ENCODE data around the gene WNT3A. TPM values are rescaled to one million over a fixed set of nuclear protein-coding genes. Genes with fewer than 3 reads are reported as not detected.

Gene WNT3A
- polyA plus RNA-seq, 3 donors, result not detected

DNA sequence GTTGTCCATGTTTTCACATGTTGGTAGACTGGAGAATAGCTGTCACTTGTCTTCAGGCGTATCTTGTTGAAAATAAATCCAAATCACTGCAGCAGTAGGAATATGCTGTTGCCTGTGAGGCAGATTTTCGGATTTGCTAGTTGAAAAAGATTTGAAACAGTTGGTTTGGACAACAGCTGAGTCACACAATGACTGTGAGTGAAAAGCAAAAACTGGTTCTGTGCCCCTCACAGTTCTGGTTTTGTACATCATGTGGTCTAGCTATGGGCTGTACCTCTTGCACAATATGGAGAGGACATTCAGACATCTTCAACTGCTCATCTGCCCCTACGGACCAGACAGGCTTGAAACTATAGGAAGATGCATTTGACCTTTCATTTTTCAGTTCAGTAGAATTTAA lies 77.5 kb downstream of the WNT3A start:
- H3K9me3 Mint-ChIP-seq, result peaks cover 0 to 2% (median 0%) of the 10 kb centered on the region in 7 donors
- H3K27ac Mint-ChIP-seq, result peak overlapping the region; percentile 96 to 99 (median 98)
- Histone ChIP-seq H3K4me2 (replicated peaks; ENCODE audit: extremely low read depth, low read length, poor library complexity, severe bottlenecking) (peak overlapping the region; percentile 86), H3K27ac (ENCODE audit: low read depth in 1 of 2, low read length in 2 of 2) (peak overlapping the region; percentile 94 to 96), H3K4me1 (ENCODE audit: control insufficient read depth in 1 of 2, insufficient read depth in 2 of 2, low read length in 2 of 2) (peaks cover 68 to 70% of the 10 kb centered on the region in 2 donors), H3K9ac (ENCODE audit: insufficient read depth, low read length, poor library complexity, severe bottlenecking) (peak overlapping the region; percentile 100), H3K9me3 (replicated peaks in 1 of 2; ENCODE audit: control insufficient read depth in 1 of 2, insufficient read depth in 1 of 2, low read length in 2 of 2) (no peaks in the 10 kb centered on the region), H3K4me3 (replicated peaks in 1 of 3; ENCODE audit: low read depth in 2 of 3, low read length in 3 of 3) (peak overlapping the region; percentile 69 to 93 (median 90)), H4K20me1 (ENCODE audit: insufficient read depth, low read length) (peaks cover 66% of the 10 kb centered on the region), H3K79me2 (ENCODE audit: insufficient read depth, low read length) (peaks cover 98% of the 10 kb centered on the region), H3K27me3 (ENCODE audit: control insufficient read depth in 2 of 2, insufficient read depth in 2 of 2, low read length in 2 of 2) (no peaks in the 10 kb centered on the region), H3K36me3 (replicated peaks in 1 of 2; ENCODE audit: control insufficient read depth in 1 of 2, insufficient read depth in 2 of 2, low read length in 2 of 2) (no peaks in the 10 kb centered on the region), H2AFZ (ENCODE audit: insufficient read depth, low read depth, low read length, poor library complexity, severe bottlenecking) (no peak overlapping the region)
- peak overlapping the region; percentile 96 to 97 for H3K4me3 Mint-ChIP-seq
- 15% methylated on average over 2 of the region's 3 CpGs for WGBS (ENCODE audit: insufficient coverage)
- H3K4me1 Mint-ChIP-seq, result peaks cover 63% of the 10 kb centered on the region
- TF ChIP-seq, protein P1, sequence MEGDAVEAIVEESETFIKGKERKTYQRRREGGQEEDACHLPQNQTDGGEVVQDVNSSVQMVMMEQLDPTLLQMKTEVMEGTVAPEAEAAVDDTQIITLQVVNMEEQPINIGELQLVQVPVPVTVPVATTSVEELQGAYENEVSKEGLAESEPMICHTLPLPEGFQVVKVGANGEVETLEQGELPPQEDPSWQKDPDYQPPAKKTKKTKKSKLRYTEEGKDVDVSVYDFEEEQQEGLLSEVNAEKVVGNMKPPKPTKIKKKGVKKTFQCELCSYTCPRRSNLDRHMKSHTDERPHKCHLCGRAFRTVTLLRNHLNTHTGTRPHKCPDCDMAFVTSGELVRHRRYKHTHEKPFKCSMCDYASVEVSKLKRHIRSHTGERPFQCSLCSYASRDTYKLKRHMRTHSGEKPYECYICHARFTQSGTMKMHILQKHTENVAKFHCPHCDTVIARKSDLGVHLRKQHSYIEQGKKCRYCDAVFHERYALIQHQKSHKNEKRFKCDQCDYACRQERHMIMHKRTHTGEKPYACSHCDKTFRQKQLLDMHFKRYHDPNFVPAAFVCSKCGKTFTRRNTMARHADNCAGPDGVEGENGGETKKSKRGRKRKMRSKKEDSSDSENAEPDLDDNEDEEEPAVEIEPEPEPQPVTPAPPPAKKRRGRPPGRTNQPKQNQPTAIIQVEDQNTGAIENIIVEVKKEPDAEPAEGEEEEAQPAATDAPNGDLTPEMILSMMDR (IDR thresholded peaks at IDR 0.05), result no peak
- peak; percentile 82 to 94 (median 93) for DNase-seq
- peaks cover 0 to 4% (median 2%) of the 10 kb centered on the region in 3 donors for H3K27me3 Mint-ChIP-seq (ENCODE audit: low read depth in 3 of 3)
- H3K36me3 Mint-ChIP-seq, result peaks cover 21 to 25% of the 10 kb centered on the region in 2 donors
- intact Hi-C loops (cut with micrococcal nuclease), result loop anchor here in 1 of 2 donors (2.0 kb wide), 1 partner anchor 82 kb away; no protein-coding TSS in a partner anchor

DNA sequence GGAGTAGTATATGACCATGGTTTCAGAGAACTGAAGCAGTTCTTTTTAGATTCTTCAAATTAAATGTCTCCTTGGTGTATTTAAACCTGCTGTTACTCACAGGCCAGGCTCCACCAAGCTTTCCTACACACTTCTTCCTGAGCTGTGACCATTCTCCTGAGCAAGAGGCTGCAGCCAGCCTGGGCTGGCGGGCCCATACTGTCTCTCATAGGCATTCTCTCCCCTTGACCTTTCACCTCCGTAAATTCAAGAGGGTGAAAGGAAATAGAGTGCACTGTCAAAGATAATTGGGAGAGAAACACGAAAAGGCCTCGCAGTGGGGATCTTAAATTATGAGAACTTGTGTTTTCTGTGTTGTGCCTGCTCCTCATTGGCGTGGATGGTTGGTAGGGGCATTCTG lies 78.0 kb downstream of the WNT3A start:
- Histone ChIP-seq H3K27ac (ENCODE audit: low read depth in 1 of 2, low read length in 2 of 2) (peak overlapping the region; percentile 67 to 94), H3K4me3 (replicated peaks in 1 of 3; ENCODE audit: low read depth in 2 of 3, low read length in 3 of 3) (peak overlapping the region; percentile 0 to 93 (median 69)), H3K36me3 (replicated peaks in 1 of 2; ENCODE audit: control insufficient read depth in 1 of 2, insufficient read depth in 2 of 2, low read length in 2 of 2) (no peaks in the 10 kb centered on the region), H3K9ac (ENCODE audit: insufficient read depth, low read length, poor library complexity, severe bottlenecking) (peak overlapping the region; percentile 4), H3K79me2 (ENCODE audit: insufficient read depth, low read length) (peaks cover 98% of the 10 kb centered on the region), H3K4me2 (replicated peaks; ENCODE audit: extremely low read depth, low read length, poor library complexity, severe bottlenecking) (peak overlapping the region; percentile 86), H3K9me3 (replicated peaks in 1 of 2; ENCODE audit: control insufficient read depth in 1 of 2, insufficient read depth in 1 of 2, low read length in 2 of 2) (no peaks in the 10 kb centered on the region), H3K27me3 (ENCODE audit: control insufficient read depth in 2 of 2, insufficient read depth in 2 of 2, low read length in 2 of 2) (no peaks in the 10 kb centered on the region), H3K4me1 (ENCODE audit: control insufficient read depth in 1 of 2, insufficient read depth in 2 of 2, low read length in 2 of 2) (peaks cover 72 to 74% of the 10 kb centered on the region in 2 donors), H2AFZ (ENCODE audit: insufficient read depth, low read depth, low read length, poor library complexity, severe bottlenecking) (no peak overlapping the region), H4K20me1 (ENCODE audit: insufficient read depth, low read length) (peaks cover 69% of the 10 kb centered on the region)
- Mint-ChIP-seq H3K9me3 (peaks cover 0 to 2% (median 0%) of the 10 kb centered on the region in 7 donors), H3K4me1 (peaks cover 67% of the 10 kb centered on the region), H3K4me3 (peak overlapping the region; percentile 96 to 97), H3K27me3 (ENCODE audit: low read depth in 3 of 3) (peaks cover 0 to 5% (median 1%) of the 10 kb centered on the region in 3 donors), H3K27ac (peak overlapping the region; percentile 96 to 99 (median 98)), H3K36me3 (peaks cover 21 to 26% of the 10 kb centered on the region in 2 donors)
- DNase-seq, result no peak
- TF ChIP-seq, protein P1 (IDR thresholded peaks at IDR 0.05), result no peak
- WGBS (ENCODE audit: insufficient coverage), result 82% methylated on average over 3 of the region's 5 CpGs
- intact Hi-C loops (cut with micrococcal nuclease), result loop anchor here in 1 of 2 donors (2.0 kb wide), 1 partner anchor 82 kb away; no protein-coding TSS in a partner anchor
